OCI-LY7 (cell line): Measurements from ENCODE around the gene RAB3IL1.

Experiments
- CTCF ChIP-seq: fragments of 200-600 bp; sonication (generic); conservative IDR thresholded peaks from 2 replicates; pipeline ENCODE4 v1.5.1; 2014; ENCODE audit warnings: mild to moderate bottlenecking, antibody characterized with exemption, low read length, moderate library complexity, mixed read lengths
- EZH2phosphoT487 ChIP-seq: fragments of 200-600 bp; sonication (generic); IDR thresholded peaks from 2 replicates; pipeline ENCODE4 v1.6.1; 2018; ENCODE audit warnings: low read depth, borderline replicate concordance, mild to moderate bottlenecking, mixed run types, antibody characterized with exemption, low read length, moderate library complexity, mixed read lengths

- no peak for TF ChIP-seq CTCF
- no peak for TF ChIP-seq EZH2phosphoT487
These were observed 38.2 kb downstream of the RAB3IL1 start for GRCh38 chr11:61879152-61879551.
